Naive thymus-derived CD8-positive, alpha-beta T cell (primary cell): ENCODE measurements around the gene APBB3. TPM values are rescaled to one million over a fixed set of nuclear protein-coding genes. Genes with fewer than 3 reads are reported as not detected.
"Not testable (repeated sequence)": the region's sequence is repeated elsewhere in the genome, so short reads cannot be mapped to it uniquely, and the experiment has no call there.

ENCODE experiments used
- ATAC-seq, 2 donors: fragments of 150-1000 bp; cut with Tn5 transposase in 1 of 2; sonication (Bioruptor Pico), chemical (Tn5 transposase) in 1 of 2; 1 replicate in 1 of 2; 2 replicates in 1 of 2; pipeline ENCODE4 v1.10.0; 2021; ENCODE audit warnings: mild to moderate bottlenecking in 2 of 2, moderate library complexity in 2 of 2
- POLR2A ChIA-PET: fragments of 350-600 bp; sonication (Branson Sonifier 250); formaldehyde crosslinking; loops from one replicate; lab custom pipeline; 2021; ENCODE audit warnings: antibody characterized with exemption; lab: Charles Lee
- DNase-seq, 10 donors: peaks; one replicate each; pipeline versions ENCODE4 v3.0.0 to v3.0.0-alpha.2; 2020 to 2022
- H3K27ac Mint-ChIP-seq, 10 donors: one replicate each; pipeline ENCODE4 v1.8.0; 2020 to 2022; ENCODE audit warnings: mild to moderate bottlenecking in 10 of 10, mixed read lengths in 10 of 10, moderate library complexity in 4 of 10, inconsistent platforms in 1 of 10
- H3K27me3 Mint-ChIP-seq, 5 donors: one replicate each; pipeline ENCODE4 v1.8.0; 2021 to 2022; ENCODE audit warnings: mixed read lengths in 5 of 5
- H3K36me3 Mint-ChIP-seq, 3 donors: one replicate each; pipeline ENCODE4 v1.8.0; 2020 to 2022; ENCODE audit warnings: mixed read lengths in 3 of 3, mild to moderate bottlenecking in 2 of 3, inconsistent platforms in 1 of 3
- H3K4me1 Mint-ChIP-seq, 4 donors: one replicate each; pipeline ENCODE4 v1.8.0; 2021 to 2022; ENCODE audit warnings: mixed read lengths in 4 of 4
- H3K4me3 Mint-ChIP-seq, 10 donors: one replicate each; pipeline ENCODE4 v1.8.0; 2020 to 2022; ENCODE audit warnings: mild to moderate bottlenecking in 10 of 10, mixed read lengths in 10 of 10, moderate library complexity in 6 of 10, inconsistent platforms in 1 of 10
- H3K9me3 Mint-ChIP-seq, 9 donors: one replicate each; pipeline ENCODE4 v1.8.0; 2020 to 2022; ENCODE audit warnings: mixed read lengths in 9 of 9, mild to moderate bottlenecking in 3 of 9, inconsistent platforms in 1 of 9, moderate library complexity in 1 of 9
- polyA plus RNA-seq, 3 donors: library from polyadenylated mRNA; unstranded; fragments of 300-500 nt; fragmentation: Illumina TruSeq; gene quantifications; one replicate each; pipeline ENCODE4 v1.2.3, GENCODE V29; 2021
- total RNA-seq, 8 experiments: library from RNA in 2 of 8; stranded (reverse) in 2 of 8; gene quantifications; one replicate each; pipeline ENCODE4 v1.2.3 and lab custom pipeline; 2021 to 2026

The APBB3 gene
- total RNA-seq (10 to 100 TPM; 75.6 to 77.5 TPM), polyA plus RNA-seq (1 to 10 TPM; 2.5 to 4.6 (median 3.7) TPM), total RNA-seq (lab: John Stamatoyannopoulos, UW) (11.0 to 62.5 (median 45.5) reads per million in 6 experiments)

GRCh38 chr5:140564196-140565023 lies at the start of gene APBB3, which contains the start of gene SLC35A4:
APBB3 (minus strand) TSS chr5:140564598; CDS start chr5:140564245, 353 bp downstream.
SLC35A4 (plus strand) TSS chr5:140564828; CDS start chr5:140567170, 2,342 bp downstream.
- Mint-ChIP-seq H3K4me3 (peak within 1 kb of the TSS; percentile 91 to 99 (median 96)), H3K27ac (peak within 1 kb of the TSS; percentile 96 to 99 (median 98)), H3K9me3 (no peaks in the 10 kb centered on the region), H3K27me3 (no peaks in the 10 kb centered on the region), H3K36me3 (peaks cover 0 to 26% (median 10%) of the 10 kb centered on the region in 3 donors), H3K4me1 (peaks cover 39 to 71% (median 66%) of the 10 kb centered on the region in 4 donors)
- DNase-seq (peak; percentile 85 to 99 (median 98)), ATAC-seq (peak; percentile 88)
- POLR2A ChIA-PET = interaction anchor here (0.6 to 4.1 kb wide), 17 partner anchors 12 to 1011 kb away, joined by 3 to 61 read pairs (median 4); partner anchors contain the start of genes ANKHD1, CD14, EIF4EBP3 and HARS1

- ATAC-seq = no peak
- H3K27ac Mint-ChIP-seq = peak overlapping the region in 1 of 10 donors; percentile 1
- no peak overlapping the region for H3K4me3 Mint-ChIP-seq
- H3K27me3 Mint-ChIP-seq = peaks cover 4 to 31% (median 12%) of the 10 kb centered on the region in 5 donors
- H3K4me1 Mint-ChIP-seq = peaks cover 0 to 26% (median 6%) of the 10 kb centered on the region in 4 donors
- H3K36me3 Mint-ChIP-seq = peaks cover 0 to 2% (median 2%) of the 10 kb centered on the region in 3 donors
- DNase-seq = no peak
- H3K9me3 Mint-ChIP-seq = peaks cover 0 to 2% (median 0%) of the 10 kb centered on the region in 9 donors
- POLR2A ChIA-PET = no interaction called here
These were observed 46.7 kb upstream of the APBB3 start for GRCh38 chr5:140611020-140611521.

- Mint-ChIP-seq H3K27me3 (peaks cover 4 to 25% (median 12%) of the 10 kb centered on the region in 5 donors), H3K27ac (no peak overlapping the region), H3K9me3 (peaks cover 0 to 2% (median 0%) of the 10 kb centered on the region in 9 donors), H3K36me3 (peaks cover 0 to 2% (median 2%) of the 10 kb centered on the region in 3 donors), H3K4me1 (peaks cover 0 to 26% (median 6%) of the 10 kb centered on the region in 4 donors), H3K4me3 (no peak overlapping the region)
- ATAC-seq (no peak), DNase-seq (no peak)
- POLR2A ChIA-PET = no interaction called here
These were observed 44.7 kb upstream of the APBB3 start for GRCh38 chr5:140609126-140609525.

- DNase-seq = no peak
- H3K27me3 Mint-ChIP-seq = peaks cover 4 to 23% (median 12%) of the 10 kb centered on the region in 5 donors
- H3K4me3 Mint-ChIP-seq = no peak overlapping the region
- peaks cover 0 to 2% (median 0%) of the 10 kb centered on the region in 9 donors for H3K9me3 Mint-ChIP-seq
- POLR2A ChIA-PET = no interaction called here
- H3K4me1 Mint-ChIP-seq = peaks cover 0 to 26% (median 6%) of the 10 kb centered on the region in 4 donors
- H3K36me3 Mint-ChIP-seq = peaks cover 0 to 2% (median 2%) of the 10 kb centered on the region in 3 donors
- no peak overlapping the region for H3K27ac Mint-ChIP-seq
- ATAC-seq = no peak
These were observed 44.3 kb upstream of the APBB3 start for GRCh38 chr5:140608722-140609121.

- Mint-ChIP-seq H3K27me3 (peaks cover 0 to 10% (median 0%) of the 10 kb centered on the region in 5 donors), H3K27ac (no peak overlapping the region), H3K9me3 (peaks cover 0 to 2% (median 0%) of the 10 kb centered on the region in 9 donors), H3K36me3 (no peaks in the 10 kb centered on the region), H3K4me1 (peaks cover 0 to 22% (median 4%) of the 10 kb centered on the region in 4 donors), H3K4me3 (no peak overlapping the region)
- ATAC-seq = no peak
- no peak for DNase-seq
- POLR2A ChIA-PET = no interaction called here
These were observed 42.6 kb upstream of the APBB3 start for GRCh38 chr5:140607031-140607430.

- POLR2A ChIA-PET = no interaction called here
- Mint-ChIP-seq H3K27ac (no peak overlapping the region), H3K9me3 (no peaks in the 10 kb centered on the region), H3K27me3 (peaks cover 0 to 3% (median 0%) of the 10 kb centered on the region in 5 donors), H3K4me3 (no peak overlapping the region), H3K36me3 (no peaks in the 10 kb centered on the region), H3K4me1 (peaks cover 0 to 13% (median 1%) of the 10 kb centered on the region in 4 donors)
- DNase-seq (no peak), ATAC-seq (no peak)
These were observed 41.5 kb upstream of the APBB3 start for GRCh38 chr5:140605879-140606278.

GRCh38 chr5:140603734-140604133 lies 39.3 kb upstream of the APBB3 start:
- no peaks in the 10 kb centered on the region for H3K9me3 Mint-ChIP-seq
- H3K27me3 Mint-ChIP-seq = peaks cover 0 to 4% (median 0%) of the 10 kb centered on the region in 5 donors
- H3K4me1 Mint-ChIP-seq = peaks cover 0 to 5% (median 0%) of the 10 kb centered on the region in 4 donors
- ATAC-seq (no peak), DNase-seq (no peak)
- H3K36me3 Mint-ChIP-seq = no peaks in the 10 kb centered on the region
- no peak overlapping the region for H3K4me3 Mint-ChIP-seq
- POLR2A ChIA-PET = interaction anchor here (0.7 kb wide), 1 partner anchor 28 kb away, joined by 4 read pairs; no protein-coding TSS in a partner anchor
- no peak overlapping the region for H3K27ac Mint-ChIP-seq

- not testable (repeated sequence) for H3K4me1 Mint-ChIP-seq, ATAC-seq, H3K27ac Mint-ChIP-seq, DNase-seq, H3K27me3 Mint-ChIP-seq, H3K9me3 Mint-ChIP-seq, H3K36me3 Mint-ChIP-seq, H3K4me3 Mint-ChIP-seq
- POLR2A ChIA-PET = interaction anchor here (0.7 kb wide), 1 partner anchor 28 kb away, joined by 4 read pairs; no protein-coding TSS in a partner anchor
These were observed 39.0 kb upstream of the APBB3 start for GRCh38 chr5:140603446-140603698.

- Mint-ChIP-seq H3K4me3 (no peak overlapping the region), H3K27ac (peak overlapping the region in 2 of 10 donors; percentile 24 to 46), H3K27me3 (peaks cover 0 to 4% (median 1%) of the 10 kb centered on the region in 5 donors), H3K36me3 (no peaks in the 10 kb centered on the region), H3K9me3 (no peaks in the 10 kb centered on the region), H3K4me1 (peaks cover 0 to 4% (median 0%) of the 10 kb centered on the region in 4 donors)
- DNase-seq = no peak
- POLR2A ChIA-PET = no interaction called here
- ATAC-seq = no peak
These were observed 37.7 kb upstream of the APBB3 start for GRCh38 chr5:140602147-140602546.

- Mint-ChIP-seq H3K4me1 (peaks cover 0 to 5% (median 0%) of the 10 kb centered on the region in 4 donors), H3K4me3 (no peak overlapping the region), H3K36me3 (no peaks in the 10 kb centered on the region), H3K27ac (no peak overlapping the region), H3K9me3 (no peaks in the 10 kb centered on the region), H3K27me3 (peaks cover 0 to 6% (median 4%) of the 10 kb centered on the region in 5 donors)
- DNase-seq = no peak
- POLR2A ChIA-PET = interaction anchor here (0.7 kb wide), 1 partner anchor 1221 kb away, joined by 4 read pairs; no protein-coding TSS in a partner anchor
- no peak for ATAC-seq
These were observed 35.7 kb upstream of the APBB3 start for GRCh38 chr5:140600096-140600495.

GRCh38 chr5:140598836-140599235 lies 34.4 kb upstream of the APBB3 start:
- peaks cover 0 to 5% (median 0%) of the 10 kb centered on the region in 4 donors for H3K4me1 Mint-ChIP-seq
- no peak overlapping the region for H3K4me3 Mint-ChIP-seq
- peaks cover 0 to 6% (median 4%) of the 10 kb centered on the region in 5 donors for H3K27me3 Mint-ChIP-seq
- POLR2A ChIA-PET = no interaction called here
- DNase-seq (no peak), ATAC-seq (no peak)
- H3K36me3 Mint-ChIP-seq = no peaks in the 10 kb centered on the region
- H3K9me3 Mint-ChIP-seq = no peaks in the 10 kb centered on the region
- H3K27ac Mint-ChIP-seq = no peak overlapping the region

- peaks cover 0 to 6% (median 4%) of the 10 kb centered on the region in 5 donors for H3K27me3 Mint-ChIP-seq
- no peak overlapping the region for H3K4me3 Mint-ChIP-seq
- ATAC-seq (no peak), DNase-seq (no peak)
- H3K9me3 Mint-ChIP-seq = no peaks in the 10 kb centered on the region
- POLR2A ChIA-PET = no interaction called here
- H3K36me3 Mint-ChIP-seq = no peaks in the 10 kb centered on the region
- no peak overlapping the region for H3K27ac Mint-ChIP-seq
- peaks cover 0 to 1% (median 0%) of the 10 kb centered on the region in 4 donors for H3K4me1 Mint-ChIP-seq
These were observed 31.9 kb upstream of the APBB3 start for GRCh38 chr5:140596321-140596741.
